Smooth muscle cell (in vitro differentiated cells): ENCODE measurements around the gene FBXW4. TPM values are rescaled to one million over a fixed set of nuclear protein-coding genes. Genes with fewer than 3 reads are reported as not detected.

Source experiments
- DNase-seq: peaks from one replicate; lab custom pipeline; 2025; ENCODE audit not compliant: unreplicated experiment; lab: John Stamatoyannopoulos, UW
- H2AFZ ChIP-seq: fragments of 200-600 bp; sonication (generic); 2 replicates; pipeline ENCODE4 v1.6.0; 2016; ENCODE audit warnings: antibody characterized with exemption, low read depth, mild to moderate bottlenecking
- H3F3A ChIP-seq: fragments of 200-600 bp; sonication (generic); 2 replicates; pipeline ENCODE4 v1.6.0; 2017; ENCODE audit warnings: antibody characterized with exemption, low read depth
- H3K27ac ChIP-seq: fragments of 200-600 bp; sonication (generic); 2 replicates; pipeline ENCODE4 v1.5.1; 2016; ENCODE audit warnings: low read depth, mild to moderate bottlenecking
- H3K27me3 ChIP-seq: fragments of 200-600 bp; sonication (generic); 2 replicates; pipeline ENCODE4 v1.6.1; 2016; ENCODE audit warnings: low read depth, mild to moderate bottlenecking
- H3K36me3 ChIP-seq: fragments of 200-600 bp; sonication (generic); 2 replicates; pipeline ENCODE4 v1.5.1; 2016; ENCODE audit warnings: low read depth
- H3K4me1 ChIP-seq: fragments of 200-600 bp; sonication (generic); 2 replicates; pipeline ENCODE4 v1.5.1; 2016; ENCODE audit warnings: low read depth
- H3K4me2 ChIP-seq: fragments of 200-600 bp; sonication (generic); 2 replicates; pipeline ENCODE4 v1.6.0; 2016; ENCODE audit warnings: mild to moderate bottlenecking
- H3K4me3 ChIP-seq: fragments of 200-600 bp; sonication (generic); 2 replicates; pipeline ENCODE4 v1.5.1; 2016; ENCODE audit warnings: mild to moderate bottlenecking
- H3K79me2 ChIP-seq: fragments of 200-600 bp; sonication (generic); 2 replicates; pipeline ENCODE4 v1.6.0; 2016; ENCODE audit warnings: low read depth, mild to moderate bottlenecking
- H3K9ac ChIP-seq: fragments of 200-600 bp; sonication (generic); 2 replicates; pipeline ENCODE4 v1.6.0; 2016; ENCODE audit warnings: low read depth
- H3K9me3 ChIP-seq: fragments of 200-600 bp; sonication (generic); replicated peaks from 2 replicates; pipeline ENCODE4 v1.5.1; 2016; ENCODE audit warnings: low read depth
- H4K20me1 ChIP-seq: fragments of 200-600 bp; sonication (generic); 2 replicates; pipeline ENCODE4 v1.6.0; 2016; ENCODE audit warnings: low read depth
- WGBS: methylation state at CpG from one replicate; pipeline ENCODE4 v1.1.7; 2016; ENCODE audit warnings: low lambda C conversion rate; 5-methylcytosine and 5-hydroxymethylcytosine counted together
- polyA plus RNA-seq: library from polyadenylated mRNA; unstranded; fragments of >200 nt; fragmentation: Nextera tagmentation; extraction: Ambion mirVana; gene quantifications from 2 replicates; pipeline ENCODE4 v1.2.1, GENCODE V29; 2016
- total RNA-seq: library from RNA; depleted of rRNA; stranded (reverse); fragments of >200 nt; gene quantifications from 2 replicates; pipeline ENCODE4 v1.2.3, GENCODE V29; 2014
- TF ChIP-seq, protein P1 (sequence below): fragments of 200-600 bp; sonication (generic); IDR thresholded peaks from 2 replicates; pipeline ENCODE4 v1.5.1; 2017; ENCODE audit warnings: borderline replicate concordance, mild to moderate bottlenecking, antibody characterized with exemption; ENCODE audit not compliant: insufficient read depth, poor library complexity, severe bottlenecking

Gene FBXW4
- total and polyA plus RNA-seq, 2 experiments from 2014 or later, result 7.2 to 12.1 TPM

DNA sequence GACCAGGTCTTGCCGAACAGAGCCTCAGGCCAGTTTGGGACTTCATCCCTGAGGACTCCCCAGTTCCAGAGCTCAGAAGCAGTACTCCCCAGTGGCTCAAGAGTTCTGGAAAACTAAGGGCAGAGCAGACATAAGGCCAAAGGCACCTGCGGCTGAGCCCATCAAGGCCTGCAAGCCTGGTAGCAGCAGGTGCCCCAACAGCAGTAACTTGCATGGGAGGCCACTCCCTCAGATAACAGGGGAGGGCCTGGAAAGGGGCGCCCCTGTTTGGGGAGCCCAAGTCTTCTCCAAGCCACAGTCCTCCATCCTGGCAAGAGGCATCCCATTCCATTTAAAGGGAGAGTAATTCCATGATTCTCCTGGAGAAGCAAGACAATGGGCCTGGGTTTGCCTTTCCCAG, 119.9 kb downstream of the FBXW4 start:
- Histone ChIP-seq H3K36me3 (no peaks in the 10 kb centered on the region), H3K9ac (no peak overlapping the region), H2AFZ (no peak overlapping the region), H3K27ac (no peak overlapping the region), H3K79me2 (no peaks in the 10 kb centered on the region), H3K4me3 (no peak overlapping the region), H3K4me1 (peaks cover 6% of the 10 kb centered on the region), H3K9me3 (no peaks in the 10 kb centered on the region), H3K27me3 (no peaks in the 10 kb centered on the region), H3F3A (no peaks in the 10 kb centered on the region), H4K20me1 (no peaks in the 10 kb centered on the region), H3K4me2 (no peak overlapping the region)
- 92% methylated on average over 3 of the region's 3 CpGs for WGBS
- DNase-seq, result no peak
- TF ChIP-seq, protein P1, sequence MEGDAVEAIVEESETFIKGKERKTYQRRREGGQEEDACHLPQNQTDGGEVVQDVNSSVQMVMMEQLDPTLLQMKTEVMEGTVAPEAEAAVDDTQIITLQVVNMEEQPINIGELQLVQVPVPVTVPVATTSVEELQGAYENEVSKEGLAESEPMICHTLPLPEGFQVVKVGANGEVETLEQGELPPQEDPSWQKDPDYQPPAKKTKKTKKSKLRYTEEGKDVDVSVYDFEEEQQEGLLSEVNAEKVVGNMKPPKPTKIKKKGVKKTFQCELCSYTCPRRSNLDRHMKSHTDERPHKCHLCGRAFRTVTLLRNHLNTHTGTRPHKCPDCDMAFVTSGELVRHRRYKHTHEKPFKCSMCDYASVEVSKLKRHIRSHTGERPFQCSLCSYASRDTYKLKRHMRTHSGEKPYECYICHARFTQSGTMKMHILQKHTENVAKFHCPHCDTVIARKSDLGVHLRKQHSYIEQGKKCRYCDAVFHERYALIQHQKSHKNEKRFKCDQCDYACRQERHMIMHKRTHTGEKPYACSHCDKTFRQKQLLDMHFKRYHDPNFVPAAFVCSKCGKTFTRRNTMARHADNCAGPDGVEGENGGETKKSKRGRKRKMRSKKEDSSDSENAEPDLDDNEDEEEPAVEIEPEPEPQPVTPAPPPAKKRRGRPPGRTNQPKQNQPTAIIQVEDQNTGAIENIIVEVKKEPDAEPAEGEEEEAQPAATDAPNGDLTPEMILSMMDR, result no peak

DNA sequence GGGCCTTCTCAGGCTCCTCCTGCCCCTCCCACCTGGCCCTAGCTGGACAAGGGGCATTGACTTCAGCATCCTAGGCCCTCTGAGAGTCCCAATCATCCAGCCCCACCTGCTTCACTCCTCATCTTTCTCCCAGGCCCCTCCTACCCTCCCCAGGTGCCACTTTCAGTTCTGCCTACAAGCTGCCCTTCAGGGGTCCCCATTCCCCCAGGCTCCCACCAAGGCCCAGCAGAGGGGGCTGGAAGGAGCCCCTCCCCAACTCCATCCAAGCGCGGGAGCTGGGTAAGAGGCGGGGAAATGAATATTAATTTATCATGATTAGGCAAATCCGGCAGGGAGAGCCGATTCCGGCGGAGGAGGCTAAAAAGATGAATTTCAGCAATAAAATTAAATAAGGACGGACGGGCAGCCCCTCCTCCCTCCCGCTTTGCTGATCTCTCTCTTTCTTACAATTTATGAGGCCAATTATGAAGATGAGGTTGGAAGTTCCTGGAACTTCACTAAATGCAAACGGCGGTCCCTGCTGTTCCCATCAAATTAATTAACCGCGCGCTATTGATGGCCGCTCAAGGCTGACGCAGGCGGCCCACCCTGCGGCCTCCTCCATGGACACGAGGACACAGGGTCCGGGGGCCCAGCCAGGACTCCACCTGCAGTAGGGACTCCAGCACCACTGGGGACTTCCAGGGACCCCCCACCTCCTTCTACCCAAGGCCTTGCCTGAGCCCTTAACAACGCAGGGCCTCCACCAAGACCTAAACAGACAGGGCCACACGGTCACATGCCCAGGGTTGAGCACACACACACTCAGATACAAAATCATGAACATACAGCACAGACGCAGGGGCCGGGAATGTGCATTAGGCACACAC, 120.9 kb downstream of the FBXW4 start:
- TF ChIP-seq, protein P1, result no peak
- 94% methylated on average over 25 of the region's 25 CpGs for WGBS

DNA sequence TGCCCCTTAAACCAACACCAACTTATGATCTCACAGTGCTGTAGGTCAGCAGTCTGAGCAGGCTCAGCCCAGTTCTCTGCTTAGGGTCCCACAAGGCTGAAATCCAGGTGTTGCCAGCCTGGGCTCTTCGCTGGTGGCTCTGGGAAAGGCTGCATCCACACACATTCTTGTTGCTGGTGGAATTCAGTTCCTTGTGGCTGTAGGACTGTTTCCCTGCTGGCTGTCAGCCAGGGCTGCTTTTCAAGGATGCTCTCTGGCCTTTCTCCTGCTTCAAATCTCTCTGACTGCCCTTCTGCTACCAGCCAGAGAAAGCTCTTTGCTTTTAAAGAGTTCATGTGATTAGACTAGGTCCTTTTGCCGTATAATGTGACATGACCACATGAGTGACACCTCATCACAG, 122.2 kb downstream of the FBXW4 start:
- WGBS, result 86% methylated on average over 2 of the region's 2 CpGs
- no peak for DNase-seq
- Histone ChIP-seq H3K4me3 (no peak overlapping the region), H3K27me3 (peaks cover 20% of the 10 kb centered on the region), H3K36me3 (no peaks in the 10 kb centered on the region), H2AFZ (no peak overlapping the region), H3K4me1 (peaks cover 13% of the 10 kb centered on the region), H3K79me2 (no peaks in the 10 kb centered on the region), H3K9ac (no peak overlapping the region), H3K9me3 (no peaks in the 10 kb centered on the region), H3F3A (no peaks in the 10 kb centered on the region), H3K4me2 (no peak overlapping the region), H3K27ac (no peak overlapping the region), H4K20me1 (no peaks in the 10 kb centered on the region)
- TF ChIP-seq, protein P1, result no peak

More for the DNA sequence above, 120.9 kb downstream of the FBXW4 start:
- Histone ChIP-seq H3K4me2 (no peak overlapping the region), H3K9ac (no peak overlapping the region), H3K27me3 (peaks cover 8% of the 10 kb centered on the region), H3K79me2 (no peaks in the 10 kb centered on the region), H3K4me1 (peaks cover 13% of the 10 kb centered on the region), H3K4me3 (no peak overlapping the region), H3K9me3 (no peaks in the 10 kb centered on the region), H2AFZ (no peak overlapping the region), H3K36me3 (no peaks in the 10 kb centered on the region), H4K20me1 (no peaks in the 10 kb centered on the region), H3K27ac (no peak overlapping the region), H3F3A (no peaks in the 10 kb centered on the region)
- no peak for DNase-seq
